Spleen (tissue), 7 donors: ENCODE data around the gene SBNO1.

Source experiments
- POLR2A ChIP-seq, 3 donors: fragments of 450-650 bp; IDR thresholded peaks; one replicate each; pipeline ENCODE4 v1.5.1; 2017; ENCODE audit warnings: antibody characterized with exemption in 3 of 3, mild to moderate bottlenecking in 1 of 3
- POLR2AphosphoS5 ChIP-seq, 3 donors: sonication (generic); formaldehyde crosslinking; IDR thresholded peaks; one replicate each; pipeline ENCODE4 v1.5.1; 2017; ENCODE audit warnings: antibody characterized with exemption in 3 of 3
- TF ChIP-seq, protein P1 (sequence below), 11 experiments: fragments of 200-600 bp in 7 of 11; fragments of 450-650 bp in 4 of 11; sonication (generic) in 4 of 11; IDR thresholded peaks in 8 of 11; conservative IDR thresholded peaks in 3 of 11; 1 replicate in 7 of 11; 2 replicates in 4 of 11; pipeline versions ENCODE4 v1.4.0 to v1.8.0; 2016 to 2021; ENCODE audit warnings: antibody characterized with exemption in 11 of 11, inconsistent platforms in 4 of 11, mild to moderate bottlenecking in 1 of 11
- donor health status: DM: no; HTN: no; CAD: no; lungs with moderate emphysema.
- donor health status: DM: no; HTN: no; CAD: no.
- donor health status: DM: no; HTN: no; CAD: no.

DNA sequence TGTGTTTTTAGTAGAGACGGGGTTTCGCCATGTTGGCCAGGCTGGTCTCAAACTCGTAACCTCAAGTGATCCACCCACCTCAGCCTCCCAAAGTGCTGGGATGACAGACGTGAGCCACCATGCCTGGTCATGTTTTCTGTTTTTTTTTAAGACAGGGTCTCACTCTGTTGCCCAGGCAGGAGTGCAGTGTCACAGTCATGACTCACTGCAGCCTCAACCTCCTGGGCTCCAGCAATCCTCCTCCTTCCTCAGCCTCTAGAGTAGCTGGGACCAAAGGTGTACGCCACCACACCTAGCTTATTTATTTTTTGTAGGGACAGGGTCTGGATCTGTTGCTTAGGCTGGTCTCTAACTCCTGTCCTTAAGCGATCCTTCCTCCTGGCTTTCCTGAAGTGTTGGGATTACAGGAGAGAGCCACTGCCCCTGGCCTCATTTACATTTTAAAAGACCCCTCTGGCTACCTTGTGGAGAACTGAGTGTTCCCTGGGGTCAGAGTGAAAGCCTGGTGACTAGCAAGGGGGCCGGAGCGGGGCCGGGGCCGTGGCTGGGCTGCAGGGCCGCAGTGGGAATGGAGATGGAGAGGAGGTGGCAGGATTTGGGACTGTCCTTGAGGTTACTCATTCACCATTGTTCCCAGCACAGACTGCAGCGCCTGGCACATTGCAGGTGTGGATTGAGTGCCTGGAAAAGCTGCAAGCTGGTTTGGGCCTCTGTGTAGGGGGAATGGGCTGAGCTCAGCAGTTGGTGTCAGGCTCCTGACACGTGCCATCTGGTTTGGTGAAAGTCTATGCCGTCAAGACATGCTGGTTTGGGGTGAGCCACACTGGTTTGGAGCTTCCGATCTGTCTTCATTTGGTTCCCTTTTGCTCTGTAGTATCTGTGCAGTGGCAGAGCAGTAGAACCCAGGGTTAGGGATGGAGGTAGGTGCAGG lies 37.4 kb upstream of the SBNO1 start:
- TF ChIP-seq, protein P1, sequence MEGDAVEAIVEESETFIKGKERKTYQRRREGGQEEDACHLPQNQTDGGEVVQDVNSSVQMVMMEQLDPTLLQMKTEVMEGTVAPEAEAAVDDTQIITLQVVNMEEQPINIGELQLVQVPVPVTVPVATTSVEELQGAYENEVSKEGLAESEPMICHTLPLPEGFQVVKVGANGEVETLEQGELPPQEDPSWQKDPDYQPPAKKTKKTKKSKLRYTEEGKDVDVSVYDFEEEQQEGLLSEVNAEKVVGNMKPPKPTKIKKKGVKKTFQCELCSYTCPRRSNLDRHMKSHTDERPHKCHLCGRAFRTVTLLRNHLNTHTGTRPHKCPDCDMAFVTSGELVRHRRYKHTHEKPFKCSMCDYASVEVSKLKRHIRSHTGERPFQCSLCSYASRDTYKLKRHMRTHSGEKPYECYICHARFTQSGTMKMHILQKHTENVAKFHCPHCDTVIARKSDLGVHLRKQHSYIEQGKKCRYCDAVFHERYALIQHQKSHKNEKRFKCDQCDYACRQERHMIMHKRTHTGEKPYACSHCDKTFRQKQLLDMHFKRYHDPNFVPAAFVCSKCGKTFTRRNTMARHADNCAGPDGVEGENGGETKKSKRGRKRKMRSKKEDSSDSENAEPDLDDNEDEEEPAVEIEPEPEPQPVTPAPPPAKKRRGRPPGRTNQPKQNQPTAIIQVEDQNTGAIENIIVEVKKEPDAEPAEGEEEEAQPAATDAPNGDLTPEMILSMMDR (IDR thresholded peaks at IDR 0.05 in 8 of 11, conservative IDR thresholded peaks at IDR 0.05 in 3 of 11) = no peak
- TF ChIP-seq POLR2AphosphoS5 (IDR thresholded peaks at IDR 0.05) (no peak), POLR2A (IDR thresholded peaks at IDR 0.05) (no peak)
